PC-9 (cell line): ENCODE results near the gene MAP1A. TPM values are rescaled to one million over a fixed set of nuclear protein-coding genes. Genes with fewer than 3 reads are reported as not detected.

Experiments
- BruUV-seq: library from RNA; stranded (reverse); fragments of 400-500 nt; replicated peaks from 2 replicates; lab custom pipeline; 2021; lab: Mats Ljungman, UMichigan
- CTCF ChIA-PET: fragments of 300-600 bp; sonication (Branson Sonifier 250); formaldehyde crosslinking; loops from one replicate; lab custom pipeline; 2022; ENCODE audit warnings: antibody characterized with exemption; lab: Charles Lee
- POLR2A ChIA-PET: fragments of 300-600 bp; sonication (Branson Sonifier 250); formaldehyde crosslinking; loops from one replicate; lab custom pipeline; 2022; ENCODE audit warnings: antibody characterized with exemption; ENCODE audit not compliant: unreplicated experiment; lab: Charles Lee
- DNase-seq, 2 experiments: peaks; one replicate each; pipeline versions ENCODE4 v3.0.0 to v3.0.0-alpha.2; 2015 to 2022; ENCODE audit warnings: mixed read lengths in 1 of 2
- H2AFZ ChIP-seq: fragments of 200-600 bp; sonication (generic); 2 replicates; pipeline ENCODE4 v1.8.1; 2017; ENCODE audit warnings: antibody characterized with exemption
- H3F3A ChIP-seq: fragments of 200-600 bp; sonication (generic); 2 replicates; pipeline ENCODE4 v1.8.1; 2017; ENCODE audit warnings: antibody characterized with exemption, mild to moderate bottlenecking, low read depth; ENCODE audit not compliant: insufficient read depth
- H3K27ac ChIP-seq: fragments of 200-600 bp; sonication (generic); 2 replicates; pipeline ENCODE4 v1.6.1; 2016; ENCODE audit warnings: mixed run types
- H3K27me3 ChIP-seq: fragments of 200-600 bp; sonication (generic); 2 replicates; pipeline ENCODE4 v1.6.1; 2016; ENCODE audit warnings: low read depth, mixed run types; ENCODE audit not compliant: insufficient read depth
- H3K36me3 ChIP-seq: fragments of 200-600 bp; sonication (generic); 2 replicates; pipeline ENCODE4 v1.6.1; 2016; ENCODE audit warnings: low read depth, mixed run types
- H3K4me1 ChIP-seq: fragments of 200-600 bp; sonication (generic); replicated peaks from 2 replicates; pipeline ENCODE4 v1.6.1; 2016; ENCODE audit warnings: mixed run types; ENCODE audit not compliant: insufficient read depth
- H3K4me2 ChIP-seq: fragments of 200-600 bp; sonication (generic); 2 replicates; pipeline ENCODE4 v1.6.1; 2017; ENCODE audit warnings: mixed run types
- H3K4me3 ChIP-seq: fragments of 200-600 bp; sonication (generic); 2 replicates; pipeline ENCODE4 v1.6.1; 2016; ENCODE audit warnings: mixed run types
- H3K79me2 ChIP-seq: fragments of 200-600 bp; sonication (generic); 2 replicates; pipeline ENCODE4 v1.6.1; 2017; ENCODE audit warnings: low read depth, mixed run types
- H3K9me2 ChIP-seq: fragments of 200-600 bp; sonication (generic); 2 replicates; pipeline ENCODE4 v1.8.1; 2017; ENCODE audit warnings: mild to moderate bottlenecking; ENCODE audit not compliant: insufficient read depth
- H3K9me3 ChIP-seq: fragments of 200-600 bp; sonication (generic); 2 replicates; pipeline ENCODE4 v1.8.1; 2016; ENCODE audit warnings: low read depth; ENCODE audit not compliant: insufficient read depth
- H4K20me1 ChIP-seq: fragments of 200-600 bp; sonication (generic); 2 replicates; pipeline ENCODE4 v1.8.1; 2017; ENCODE audit not compliant: insufficient read depth
- EZH2 ChIP-seq: fragments of 200-600 bp; sonication (generic); IDR thresholded peaks from 2 replicates; pipeline ENCODE4 v1.8.0; 2017; ENCODE audit warnings: antibody characterized with exemption, low read depth
- intact Hi-C: fragments of 100-400 bp; cut with micrococcal nuclease; formaldehyde crosslinking; loops from one replicate; pipeline ENCODE4 v1.10.0; 2022; ENCODE audit not compliant: unreplicated experiment
- total RNA-seq: library from RNA; stranded (reverse); gene quantifications from 2 replicates; pipeline ENCODE4 v1.2.3, GENCODE V29; 2021
- TF ChIP-seq, protein P1 (sequence below): fragments of 200-600 bp; sonication (generic); conservative IDR thresholded peaks from 2 replicates; pipeline ENCODE4 v1.6.1; 2017; ENCODE audit warnings: mixed run types, antibody characterized with exemption, mild to moderate bottlenecking, moderate library complexity

The MAP1A gene
- total RNA-seq, 1 experiment from 2014 or later = 2.1 TPM

DNA sequence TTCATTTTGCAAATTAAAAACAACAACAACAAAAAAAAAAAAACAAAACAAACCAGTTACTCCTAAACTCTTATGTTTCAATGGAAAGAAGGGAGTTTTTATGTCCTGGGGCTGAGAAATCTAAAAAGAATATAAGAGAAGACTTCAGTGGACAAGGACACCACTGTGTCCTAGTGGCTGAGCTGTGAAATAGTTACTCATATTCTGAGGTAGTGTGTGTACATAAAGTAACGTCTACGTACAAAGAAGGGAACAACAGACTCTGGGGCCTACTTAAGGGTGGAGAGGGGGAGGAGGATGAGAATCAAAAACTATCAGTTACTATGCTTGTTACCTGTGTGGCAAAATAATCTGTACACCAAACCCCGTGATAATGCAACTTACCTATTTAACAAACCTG, 18.4 kb upstream of the MAP1A start:
- intact Hi-C loops = no loop called here
- Histone ChIP-seq H3K4me1 (no peaks in the 10 kb centered on the region), H3K4me3 (no peak overlapping the region), H3K4me2 (no peak overlapping the region), H2AFZ (no peak overlapping the region), H3K36me3 (no peaks in the 10 kb centered on the region), H3K27ac (no peak overlapping the region), H3F3A (no peaks in the 10 kb centered on the region), H4K20me1 (no peaks in the 10 kb centered on the region), H3K9me3 (no peaks in the 10 kb centered on the region), H3K27me3 (no peaks in the 10 kb centered on the region), H3K9me2 (no peaks in the 10 kb centered on the region), H3K79me2 (no peaks in the 10 kb centered on the region)
- ChIA-PET POLR2A (no interaction called here), CTCF (no interaction called here)
- TF ChIP-seq, protein P1, sequence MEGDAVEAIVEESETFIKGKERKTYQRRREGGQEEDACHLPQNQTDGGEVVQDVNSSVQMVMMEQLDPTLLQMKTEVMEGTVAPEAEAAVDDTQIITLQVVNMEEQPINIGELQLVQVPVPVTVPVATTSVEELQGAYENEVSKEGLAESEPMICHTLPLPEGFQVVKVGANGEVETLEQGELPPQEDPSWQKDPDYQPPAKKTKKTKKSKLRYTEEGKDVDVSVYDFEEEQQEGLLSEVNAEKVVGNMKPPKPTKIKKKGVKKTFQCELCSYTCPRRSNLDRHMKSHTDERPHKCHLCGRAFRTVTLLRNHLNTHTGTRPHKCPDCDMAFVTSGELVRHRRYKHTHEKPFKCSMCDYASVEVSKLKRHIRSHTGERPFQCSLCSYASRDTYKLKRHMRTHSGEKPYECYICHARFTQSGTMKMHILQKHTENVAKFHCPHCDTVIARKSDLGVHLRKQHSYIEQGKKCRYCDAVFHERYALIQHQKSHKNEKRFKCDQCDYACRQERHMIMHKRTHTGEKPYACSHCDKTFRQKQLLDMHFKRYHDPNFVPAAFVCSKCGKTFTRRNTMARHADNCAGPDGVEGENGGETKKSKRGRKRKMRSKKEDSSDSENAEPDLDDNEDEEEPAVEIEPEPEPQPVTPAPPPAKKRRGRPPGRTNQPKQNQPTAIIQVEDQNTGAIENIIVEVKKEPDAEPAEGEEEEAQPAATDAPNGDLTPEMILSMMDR = no peak
- no peak for TF ChIP-seq EZH2
- no peak for DNase-seq
- BruUV-seq = no TSS peak

DNA sequence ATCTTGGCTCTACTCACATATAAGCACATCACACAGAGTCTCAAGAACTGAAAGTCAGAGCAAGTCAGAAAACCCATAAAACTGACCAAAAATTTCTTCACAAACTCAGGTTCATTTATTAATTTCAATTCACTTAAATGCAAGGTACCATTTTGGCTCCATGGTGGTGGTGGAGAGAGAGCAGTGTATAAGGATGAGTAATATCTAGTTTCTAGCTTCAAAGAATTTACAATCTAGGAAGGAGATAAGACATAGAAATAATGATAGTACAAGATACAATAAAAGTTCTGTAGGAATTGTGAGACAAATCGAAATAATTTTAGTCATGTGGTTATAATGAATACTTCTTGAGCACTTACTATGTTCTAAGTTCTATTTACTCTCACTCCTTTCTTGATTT, 17.8 kb upstream of the MAP1A start:
- Histone ChIP-seq H3K36me3 (no peaks in the 10 kb centered on the region), H4K20me1 (no peaks in the 10 kb centered on the region), H3F3A (no peaks in the 10 kb centered on the region), H3K4me1 (no peaks in the 10 kb centered on the region), H2AFZ (no peak overlapping the region), H3K27ac (no peak overlapping the region), H3K4me2 (no peak overlapping the region), H3K9me2 (no peaks in the 10 kb centered on the region), H3K79me2 (no peaks in the 10 kb centered on the region), H3K9me3 (no peaks in the 10 kb centered on the region), H3K4me3 (no peak overlapping the region), H3K27me3 (no peaks in the 10 kb centered on the region)
- ChIA-PET CTCF (interaction anchor here (0.6 kb wide), 1 partner anchor 83 kb away, joined by 3 read pairs; no protein-coding TSS in a partner anchor), POLR2A (no interaction called here)
- TF ChIP-seq, protein P1 = no peak
- no peak for TF ChIP-seq EZH2
- no TSS peak for BruUV-seq
- no peak for DNase-seq
- intact Hi-C loops = no loop called here

DNA sequence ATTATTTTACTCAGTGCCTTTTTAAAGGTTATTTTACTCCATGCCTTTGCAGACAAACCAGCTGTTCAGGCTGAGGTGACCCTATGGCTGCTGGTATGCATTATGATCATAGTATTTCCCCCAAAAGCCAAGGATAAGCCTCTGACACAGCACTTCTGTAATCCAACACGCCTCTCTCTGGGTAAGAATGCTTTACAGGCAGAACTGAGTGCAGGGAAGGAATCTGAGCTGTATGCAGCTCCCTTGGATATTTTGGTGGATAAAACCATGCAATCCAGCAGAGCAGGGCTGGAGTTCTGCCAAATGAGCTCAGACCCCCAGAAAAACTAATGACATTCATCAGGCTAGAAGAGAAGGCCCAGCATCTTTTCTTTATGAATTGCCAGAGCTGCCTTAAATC, 11.7 kb upstream of the MAP1A start:
- CTCF ChIA-PET = no interaction called here

More for the DNA sequence above, 11.7 kb upstream of the MAP1A start:
- Histone ChIP-seq H3K27me3 (no peaks in the 10 kb centered on the region), H3K4me3 (no peak overlapping the region), H3K9me3 (no peaks in the 10 kb centered on the region), H2AFZ (no peak overlapping the region), H3K4me1 (no peaks in the 10 kb centered on the region), H3K27ac (no peak overlapping the region), H3K4me2 (no peak overlapping the region), H4K20me1 (no peaks in the 10 kb centered on the region), H3K9me2 (no peaks in the 10 kb centered on the region), H3F3A (no peaks in the 10 kb centered on the region), H3K36me3 (no peaks in the 10 kb centered on the region), H3K79me2 (no peaks in the 10 kb centered on the region)
- intact Hi-C loops = no loop called here
- DNase-seq = no peak
- TF ChIP-seq, protein P1 = no peak
- no peak for TF ChIP-seq EZH2
- POLR2A ChIA-PET = interaction anchor here (0.6 to 0.7 kb wide), 4 partner anchors 11 to 125 kb away, joined by 3 to 19 read pairs (median 4); partner anchors contain the start of gene TP53BP1
- BruUV-seq = no TSS peak
